HG03460 (cell line): Measurements from ENCODE around the gene ADCY1.

Experiments used
- ATAC-seq: cut with Tn5 transposase; IDR thresholded peaks from one replicate; pipeline ENCODE4 v1.9.1; 2021; ENCODE audit not compliant: unreplicated experiment

The ADCY1 gene

DNA sequence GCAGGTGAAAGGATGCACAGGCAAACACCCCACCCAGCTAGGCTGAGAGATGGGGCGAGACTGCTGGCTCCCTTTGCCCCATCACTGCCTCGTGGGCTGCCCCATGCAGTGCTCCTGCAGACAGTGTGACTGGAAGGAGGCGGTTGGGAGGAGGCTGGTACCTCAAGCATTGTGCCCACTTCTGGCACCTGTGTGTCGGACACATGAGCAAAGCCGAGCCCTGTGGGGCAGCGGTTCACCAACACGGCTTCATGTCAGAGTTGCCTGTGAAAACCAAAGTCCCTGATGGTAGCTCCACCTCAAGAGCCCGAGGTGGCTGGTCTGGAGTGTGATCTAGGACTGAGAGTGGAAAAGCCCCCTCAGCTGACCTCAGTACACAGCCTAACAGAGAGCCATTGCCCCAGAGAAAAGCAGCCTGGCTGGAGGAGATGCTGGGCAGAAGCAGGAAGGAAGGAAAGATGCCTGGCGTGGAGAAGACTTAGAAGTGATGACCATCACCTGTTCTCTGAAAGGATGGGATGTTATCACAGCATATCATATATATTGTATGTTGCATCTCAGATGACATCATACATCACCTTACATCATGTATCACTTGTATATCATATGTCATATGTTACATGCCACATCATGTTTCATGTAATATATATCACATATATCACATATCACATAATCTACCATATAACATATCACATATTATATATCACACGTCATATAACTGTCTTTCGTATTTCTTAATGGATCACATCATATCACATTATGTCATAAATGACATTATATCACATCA is 75.6 kb downstream of the ADCY1 start:
- no peak for ATAC-seq

DNA sequence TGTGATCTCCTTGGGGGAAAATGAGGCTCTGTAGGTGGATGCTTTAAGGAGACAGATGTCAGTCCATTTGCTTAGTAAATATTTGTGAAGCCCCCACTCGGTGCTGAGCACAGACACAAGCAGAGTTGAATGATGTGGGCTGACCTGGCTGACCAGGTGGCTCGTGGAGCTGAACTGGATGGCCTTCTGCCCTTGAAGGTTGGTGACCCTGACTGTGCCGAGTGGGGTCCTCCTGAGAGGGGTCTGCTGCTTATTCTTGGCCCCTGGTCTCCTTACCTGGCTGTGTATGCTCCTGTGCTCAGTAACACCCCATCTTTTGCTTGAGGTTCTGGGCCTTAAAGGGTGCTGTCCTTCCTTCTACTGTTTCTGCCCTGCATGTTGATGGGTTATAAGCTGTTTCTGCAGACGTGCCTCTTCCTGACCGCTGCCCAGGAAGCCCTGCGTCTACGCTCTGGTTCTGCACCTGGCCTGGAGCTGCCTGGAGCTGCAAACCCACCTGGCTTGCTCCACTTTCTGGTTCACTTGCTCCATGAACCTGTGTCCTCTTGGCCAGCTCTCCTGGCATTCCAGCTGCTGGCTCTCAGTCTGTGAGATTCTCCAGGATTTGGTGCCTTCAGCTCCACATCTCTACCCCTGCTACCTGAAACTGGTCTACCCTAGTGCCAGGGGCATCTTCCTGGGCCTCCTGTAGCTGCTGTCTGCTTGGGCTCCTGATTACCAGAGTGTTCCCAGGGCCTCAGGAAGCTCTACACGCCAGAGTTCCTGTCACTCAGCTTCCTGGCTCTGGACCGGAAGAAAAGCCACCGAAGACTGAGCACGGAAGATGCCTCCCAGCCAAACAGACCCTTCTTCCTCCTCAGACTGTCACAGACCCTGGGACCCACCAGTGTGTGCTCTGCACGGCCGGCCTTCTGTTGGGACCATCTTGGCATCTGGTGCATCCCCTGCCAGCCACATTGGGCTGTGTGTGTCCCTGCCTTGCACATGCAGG is 76.5 kb downstream of the ADCY1 start:
- no peak for ATAC-seq

DNA sequence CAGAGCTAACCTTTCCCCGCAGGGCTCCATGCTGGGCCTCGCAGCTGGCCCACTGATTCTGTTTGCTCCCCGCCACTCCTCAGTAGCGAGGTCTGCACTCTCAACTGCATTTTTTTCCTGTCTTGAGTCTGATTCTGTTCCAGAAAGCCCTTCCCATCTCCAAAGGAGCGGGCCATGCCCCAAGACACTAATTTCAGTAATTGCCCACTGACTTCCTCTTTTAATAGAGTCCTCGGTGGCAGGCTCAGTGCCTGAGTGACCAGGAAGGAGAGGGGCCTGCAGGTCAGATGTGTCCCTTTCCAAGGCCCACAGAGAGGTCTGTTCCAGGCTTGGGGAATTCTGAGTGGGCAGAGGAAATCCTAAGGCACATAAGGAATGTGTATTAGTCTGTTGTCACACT is 77.4 kb downstream of the ADCY1 start:
- ATAC-seq, result no peak

DNA sequence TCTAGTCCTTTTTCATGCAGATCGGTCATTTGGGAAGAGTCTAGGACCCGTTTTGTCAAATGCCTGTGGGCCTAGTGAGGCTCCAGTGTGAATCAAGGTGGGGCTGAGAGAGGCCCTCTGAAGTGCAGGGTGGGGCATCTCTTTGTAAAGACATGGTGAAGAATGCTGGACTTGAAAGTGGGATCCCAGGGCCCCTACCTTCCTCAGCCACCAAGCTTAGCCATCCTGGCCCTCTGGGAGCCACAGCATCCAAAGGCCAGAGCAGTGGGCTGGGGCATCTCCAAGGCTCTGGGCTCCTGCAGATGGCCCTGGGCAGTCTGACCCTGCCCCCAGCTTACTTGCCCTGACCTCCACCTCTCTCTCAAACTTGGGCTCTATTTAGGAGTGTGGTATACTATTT is 78.5 kb downstream of the ADCY1 start:
- no peak for ATAC-seq

- no peak for ATAC-seq
Measured at GRCh38 chr7:45653209-45653907, 79.2 kb downstream of the ADCY1 start.

- ATAC-seq, result no peak
Measured at GRCh38 chr7:45654341-45654740, 80.2 kb downstream of the ADCY1 start.

DNA sequence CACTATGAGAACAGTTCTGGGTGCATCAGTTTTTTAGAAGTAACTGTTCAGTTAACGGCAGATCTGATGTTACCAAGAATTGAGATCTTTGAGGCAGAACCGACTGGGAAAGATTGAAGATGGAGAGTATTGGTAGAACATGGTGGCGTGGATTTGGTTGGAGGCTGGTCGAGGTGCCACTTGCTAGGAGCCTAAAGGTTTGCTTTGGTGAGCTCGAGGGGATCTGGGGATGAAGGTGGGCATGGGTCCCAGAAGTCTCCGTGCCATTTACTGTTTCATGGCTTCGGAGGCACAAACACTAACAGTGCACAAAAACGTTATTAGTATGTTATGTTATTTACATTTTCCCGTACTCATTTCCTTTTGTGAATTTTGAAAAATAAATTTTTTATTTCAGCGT is 81.4 kb downstream of the ADCY1 start:
- no peak for ATAC-seq

DNA sequence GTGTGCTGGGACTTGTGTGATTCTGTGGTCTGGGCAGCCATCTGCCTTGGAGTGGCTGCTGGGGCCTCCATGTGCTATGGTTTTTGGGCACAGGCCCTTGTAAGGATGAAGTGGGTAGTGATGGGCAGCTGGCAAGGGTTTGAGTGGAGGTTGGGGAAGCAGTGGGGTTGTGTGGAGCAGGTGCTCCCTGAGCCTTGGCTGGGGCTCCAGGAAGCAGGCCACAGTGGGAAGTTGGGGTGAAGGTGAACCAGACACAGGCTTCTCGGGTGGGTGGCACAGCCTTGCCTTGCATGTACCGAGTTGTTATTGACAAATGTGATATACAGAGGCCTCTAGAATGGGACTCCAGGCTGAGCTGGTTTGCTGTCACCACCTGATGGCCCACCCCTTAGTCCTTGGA is 82.3 kb downstream of the ADCY1 start:
- no peak for ATAC-seq

DNA sequence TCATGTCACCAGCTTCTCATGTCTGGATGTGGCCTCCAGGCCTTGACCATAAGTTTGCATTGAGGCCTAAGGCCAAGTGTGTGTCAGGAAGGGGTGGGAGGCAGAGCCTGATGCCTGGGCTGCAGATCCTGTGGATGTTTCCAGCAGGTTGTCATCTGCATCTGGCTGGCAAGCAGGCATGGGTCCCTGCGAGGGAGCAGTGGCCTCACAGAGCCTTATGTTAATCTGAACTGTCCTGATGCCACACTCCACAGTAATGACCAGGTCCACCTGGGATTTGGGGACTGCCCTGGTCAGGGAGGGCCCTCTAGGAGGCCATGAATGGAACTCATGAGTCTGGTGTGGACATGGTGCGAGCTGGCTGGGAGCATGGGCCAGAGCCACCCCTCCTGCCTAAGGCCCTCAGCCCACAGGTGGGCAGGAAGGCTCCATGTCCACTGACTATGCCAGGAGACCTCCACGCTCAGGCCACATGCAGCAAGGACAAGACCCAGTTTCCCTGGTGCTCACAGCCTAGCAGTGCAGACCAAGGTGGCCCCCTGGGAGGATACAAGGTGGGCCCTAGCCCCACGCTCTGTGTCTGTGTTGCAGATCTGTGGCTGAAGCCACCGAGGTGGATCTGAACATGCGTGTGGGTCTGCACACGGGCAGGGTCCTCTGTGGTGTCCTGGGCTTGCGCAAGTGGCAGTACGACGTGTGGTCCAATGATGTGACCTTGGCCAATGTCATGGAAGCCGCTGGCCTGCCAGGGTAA is 83.1 kb downstream of the ADCY1 start:
- no peak for ATAC-seq

DNA sequence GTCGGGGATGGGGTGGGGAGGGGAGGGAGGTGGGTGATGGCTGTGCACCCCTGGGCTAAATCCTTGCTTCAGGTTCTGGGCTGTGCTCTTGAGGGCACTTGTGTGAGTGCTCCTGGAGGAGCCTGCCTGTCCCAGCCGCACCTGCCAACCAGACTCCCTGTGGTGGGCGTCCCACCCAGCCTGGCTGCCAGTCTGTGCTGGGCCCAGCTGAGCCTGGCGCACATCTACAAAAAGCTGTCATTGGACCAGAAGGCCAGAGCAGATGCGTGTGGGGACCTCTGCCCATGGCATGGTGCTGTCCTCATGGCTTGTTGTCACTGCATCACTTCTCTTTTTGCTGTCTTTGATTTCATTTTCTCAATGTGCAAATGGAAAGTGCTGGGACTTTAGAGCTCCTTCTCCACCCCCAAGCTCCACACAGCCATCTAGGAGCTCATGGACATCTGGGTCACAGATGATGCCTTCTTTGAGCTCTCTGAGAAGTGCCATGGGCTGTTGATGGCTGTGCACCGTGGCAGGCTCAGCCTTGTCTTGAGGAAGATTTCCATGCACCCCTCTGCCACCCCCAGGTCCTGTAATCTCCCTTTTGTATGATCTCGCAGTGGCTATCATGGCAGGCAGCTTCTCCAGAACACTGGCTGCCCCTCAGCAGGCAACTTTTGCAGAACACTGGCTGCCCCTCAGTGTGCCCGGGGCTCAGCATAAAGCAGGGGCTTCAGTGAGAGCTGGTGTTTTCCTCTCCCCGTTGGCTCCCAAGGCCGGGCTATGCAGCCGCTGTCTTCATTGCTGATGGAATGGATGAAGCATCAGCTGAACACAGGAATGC is 83.9 kb downstream of the ADCY1 start:
- no peak for ATAC-seq

DNA sequence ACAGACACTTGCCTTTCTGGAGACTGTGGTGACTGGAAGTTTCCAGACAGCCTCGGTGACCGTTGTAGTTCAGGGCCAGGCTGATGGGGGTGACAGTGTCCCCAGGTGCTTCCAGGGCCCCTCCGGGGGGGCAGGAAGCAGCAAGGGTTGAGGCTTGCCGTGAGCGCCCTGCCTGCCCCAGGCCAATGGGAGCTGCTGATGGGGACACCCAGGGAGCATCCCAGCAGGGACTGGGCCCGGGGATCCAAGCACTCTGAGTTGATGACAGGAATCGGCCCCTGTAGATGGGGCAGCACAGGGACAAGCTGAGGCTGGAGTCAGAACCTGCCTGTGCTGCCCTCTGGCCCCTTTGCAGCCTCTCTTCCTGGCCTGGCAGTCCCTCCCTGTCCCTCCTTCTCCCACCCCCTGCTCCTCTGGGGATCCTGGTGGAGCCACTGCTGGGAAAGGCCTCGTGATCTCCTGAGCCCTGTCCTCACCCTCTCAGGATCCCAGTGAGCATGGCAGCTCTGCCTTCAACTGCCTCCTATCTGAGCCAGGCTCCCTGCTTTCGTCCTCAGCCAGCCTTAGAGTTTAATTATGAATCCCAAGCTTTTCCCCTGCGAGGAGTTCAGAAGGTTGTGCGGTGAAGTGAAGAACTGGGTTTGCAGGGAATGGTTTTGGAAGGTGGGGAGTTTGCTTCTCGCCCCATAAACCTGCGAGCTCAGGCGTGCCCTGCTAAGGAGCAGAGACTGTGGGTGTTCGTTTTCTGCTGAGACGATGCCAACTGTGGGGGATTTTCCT is 84.7 kb downstream of the ADCY1 start:
- no peak for ATAC-seq

GRCh38 chr7:45659496-45660139 is 85.5 kb downstream of the ADCY1 start:
- no peak for ATAC-seq

- ATAC-seq, result no peak
Measured at GRCh38 chr7:45660201-45660900, 86.2 kb downstream of the ADCY1 start.

GRCh38 chr7:45660901-45661211 is 86.7 kb downstream of the ADCY1 start:
- ATAC-seq, result no peak

DNA sequence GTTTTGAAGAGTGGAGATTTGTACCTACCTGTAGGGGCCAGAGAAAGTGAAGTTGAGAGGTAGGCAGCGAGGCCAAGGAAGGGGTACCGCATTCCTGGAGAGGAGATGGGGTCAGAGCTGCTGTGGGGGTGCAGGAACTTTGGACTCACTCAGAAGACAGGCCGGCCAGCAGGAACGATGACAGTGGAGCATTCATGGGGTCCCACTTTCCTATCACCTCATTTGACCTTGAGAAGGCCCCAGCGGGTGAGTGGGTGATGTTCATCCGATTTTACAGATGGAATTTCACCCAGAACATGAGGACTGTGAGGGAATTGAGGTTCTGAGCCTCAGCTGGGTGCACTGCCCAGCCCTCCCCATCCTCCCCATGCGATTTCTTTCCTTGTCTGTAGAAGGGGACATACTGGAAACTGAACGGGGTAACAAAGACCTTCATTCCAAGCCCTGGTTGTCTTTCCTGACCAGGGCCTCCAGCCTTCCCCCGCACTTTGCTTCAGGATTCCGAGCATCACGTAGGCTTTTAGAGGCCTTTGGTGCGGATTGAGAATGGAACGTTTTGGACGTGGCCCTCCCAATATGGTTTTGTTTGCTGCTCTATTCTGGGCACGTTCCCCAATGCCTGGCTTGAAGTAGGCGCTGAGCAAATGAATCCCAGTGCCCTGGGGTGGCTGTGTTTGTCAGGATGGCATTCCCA is 87.3 kb downstream of the ADCY1 start:
- ATAC-seq, result no peak

DNA sequence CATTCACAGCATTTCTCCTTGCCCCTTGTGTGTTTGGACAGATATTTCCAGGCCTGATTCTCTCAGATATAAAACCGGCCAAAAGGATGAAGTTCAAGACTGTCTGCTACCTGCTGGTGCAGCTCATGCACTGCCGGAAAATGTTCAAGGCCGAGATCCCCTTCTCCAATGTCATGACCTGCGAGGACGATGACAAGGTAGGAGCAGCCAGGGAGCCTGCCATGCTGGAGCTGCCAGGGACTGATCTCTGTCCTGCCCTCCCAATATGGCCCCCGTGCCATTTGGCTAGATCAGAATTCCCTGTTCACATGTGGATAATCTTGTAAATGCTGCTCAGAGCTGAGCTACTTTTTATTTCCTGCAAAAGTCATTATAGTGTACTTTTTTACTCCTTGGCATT is 87.8 kb downstream of the ADCY1 start:
- no peak for ATAC-seq

DNA sequence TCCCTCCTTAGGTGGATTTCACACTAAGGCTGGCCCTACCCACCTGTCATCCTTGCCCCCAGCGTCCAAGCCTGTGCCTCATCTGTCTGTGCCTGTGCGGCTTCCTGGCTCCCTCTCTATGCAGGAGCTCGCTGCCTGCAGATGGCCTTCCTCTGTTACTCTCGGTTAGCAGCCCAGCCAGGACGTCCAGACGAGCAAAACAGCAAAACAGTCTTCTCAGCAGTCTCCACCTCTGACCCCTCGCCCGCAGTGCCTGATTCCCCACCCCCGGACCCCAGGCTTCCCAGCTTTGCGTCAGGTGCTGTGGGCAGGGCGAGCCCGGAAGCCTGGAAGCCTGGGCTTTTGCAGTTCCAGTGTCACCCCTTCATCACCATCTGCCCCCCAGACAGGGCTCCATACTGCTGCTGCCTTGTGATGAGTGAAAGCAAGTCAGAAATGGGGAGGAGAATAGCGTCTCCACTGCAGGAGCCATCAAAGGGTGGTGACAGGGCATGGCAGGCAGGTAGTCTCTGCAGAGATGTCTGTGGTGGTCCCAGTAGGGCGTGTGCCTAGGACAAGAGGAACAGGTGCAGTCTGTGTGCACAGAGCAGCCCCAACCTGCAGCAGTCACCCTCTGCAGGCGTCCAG is 88.5 kb downstream of the ADCY1 start:
- ATAC-seq, result no peak
